Colonic mucosa (tissue), 4 donors: Measurements from ENCODE around the gene HOXC13. TPM values are rescaled to one million over a fixed set of nuclear protein-coding genes. Genes with fewer than 3 reads are reported as not detected.

Experiments
- DNase-seq: peaks from one replicate; pipeline ENCODE4 v3.0.0-alpha.2; 2020
- H3K27ac ChIP-seq: fragments of 200-600 bp; one replicate; pipeline ENCODE4 v1.8.0; 2021
- H3K27me3 ChIP-seq: fragments of 200-600 bp; one replicate; pipeline ENCODE4 v1.8.0; 2021
- H3K36me3 ChIP-seq: fragments of 200-600 bp; one replicate; pipeline ENCODE4 v1.8.0; 2021
- H3K4me1 ChIP-seq: fragments of 200-600 bp; one replicate; pipeline ENCODE4 v1.8.0; 2021; ENCODE audit warnings: mild to moderate bottlenecking
- H3K4me3 ChIP-seq: fragments of 200-600 bp; one replicate; pipeline ENCODE4 v1.8.0; 2021
- H3K9ac ChIP-seq, 2 donors: one replicate each; pipeline ENCODE4 v1.7.0; 2013; ENCODE audit warnings: control low read depth in 2 of 2, low read depth in 2 of 2, low read length in 2 of 2
- H3K9me3 ChIP-seq: fragments of 200-600 bp; one replicate; pipeline ENCODE4 v1.8.0; 2021
- intact Hi-C: fragments of 100-400 bp; cut with DNase I; formaldehyde crosslinking; loops from one replicate; pipeline ENCODE4 v1.14.1; 2022
- total RNA-seq, 2 donors: library from RNA; stranded (reverse); fragmentation: NEBNext Ultra II Directional in 1 of 2; extraction: Animal tissue kit (Norgen Biotek cat#: 25700) in 1 of 2; gene quantifications; one replicate each; pipeline ENCODE4 v1.2.1, GENCODE V29; 2021
- TF ChIP-seq, protein P1 (sequence below): fragments of 200-600 bp; IDR thresholded peaks from one replicate; pipeline ENCODE4 v1.8.0; 2022; ENCODE audit warnings: antibody characterized with exemption, mild to moderate bottlenecking
- donor health status: healthy.
- donor health status: DM: no; HTN: no; CAD: no.
- donor health status: DM: no; HTN: no; CAD: no.

Gene HOXC13
- total RNA-seq, 2 donors from 2014 or later: not detected

DNA sequence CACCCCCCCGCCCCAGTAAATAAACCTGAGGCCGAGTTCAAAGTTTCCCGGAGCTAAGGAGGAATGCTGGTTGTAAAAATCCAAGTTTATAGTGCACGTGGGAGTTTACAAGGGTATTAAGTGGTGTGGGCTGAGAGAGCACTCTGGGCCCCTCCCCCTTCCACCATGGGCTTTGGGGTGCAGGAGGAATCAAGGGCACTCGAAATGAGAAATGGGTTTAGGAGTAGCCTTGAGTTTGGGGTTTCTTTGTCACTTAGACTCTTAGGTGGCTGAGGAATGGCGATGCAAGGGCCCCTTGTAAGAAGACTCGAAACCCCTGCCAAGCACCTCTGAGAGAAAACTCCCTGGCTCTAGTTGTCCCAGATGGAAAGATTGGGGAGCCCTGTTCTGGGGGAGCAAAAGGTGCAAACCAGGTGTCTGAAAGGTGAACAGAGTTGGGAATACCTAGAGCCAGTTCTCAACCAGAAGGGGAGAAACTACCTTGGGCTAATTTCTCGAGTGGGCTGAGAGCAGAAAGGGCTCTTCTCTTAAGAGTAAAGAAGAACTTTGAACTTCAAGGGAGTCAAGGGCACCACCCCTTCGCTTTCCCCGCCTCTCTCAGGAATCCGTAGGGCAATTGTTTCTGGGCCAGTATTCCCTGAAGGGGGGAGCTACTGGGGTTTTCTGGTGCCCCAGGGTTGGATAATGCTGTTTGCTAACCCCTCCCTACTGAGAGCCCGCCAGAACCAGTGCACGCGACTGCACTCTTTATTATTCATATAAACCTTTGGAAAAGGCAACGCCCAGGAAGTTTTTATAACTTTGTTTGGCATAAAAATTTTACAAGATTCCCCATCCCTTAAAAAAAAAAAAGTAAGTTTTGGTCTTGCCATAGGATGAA is 40.1 kb downstream of the HOXC13 start:
- H3K4me1 ChIP-seq: no peaks in the 10 kb centered on the region
- peaks cover 90% of the 10 kb centered on the region for H3K27me3 ChIP-seq
- TF ChIP-seq, protein P1, sequence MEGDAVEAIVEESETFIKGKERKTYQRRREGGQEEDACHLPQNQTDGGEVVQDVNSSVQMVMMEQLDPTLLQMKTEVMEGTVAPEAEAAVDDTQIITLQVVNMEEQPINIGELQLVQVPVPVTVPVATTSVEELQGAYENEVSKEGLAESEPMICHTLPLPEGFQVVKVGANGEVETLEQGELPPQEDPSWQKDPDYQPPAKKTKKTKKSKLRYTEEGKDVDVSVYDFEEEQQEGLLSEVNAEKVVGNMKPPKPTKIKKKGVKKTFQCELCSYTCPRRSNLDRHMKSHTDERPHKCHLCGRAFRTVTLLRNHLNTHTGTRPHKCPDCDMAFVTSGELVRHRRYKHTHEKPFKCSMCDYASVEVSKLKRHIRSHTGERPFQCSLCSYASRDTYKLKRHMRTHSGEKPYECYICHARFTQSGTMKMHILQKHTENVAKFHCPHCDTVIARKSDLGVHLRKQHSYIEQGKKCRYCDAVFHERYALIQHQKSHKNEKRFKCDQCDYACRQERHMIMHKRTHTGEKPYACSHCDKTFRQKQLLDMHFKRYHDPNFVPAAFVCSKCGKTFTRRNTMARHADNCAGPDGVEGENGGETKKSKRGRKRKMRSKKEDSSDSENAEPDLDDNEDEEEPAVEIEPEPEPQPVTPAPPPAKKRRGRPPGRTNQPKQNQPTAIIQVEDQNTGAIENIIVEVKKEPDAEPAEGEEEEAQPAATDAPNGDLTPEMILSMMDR: no peak
- DNase-seq: peak; percentile 48
- no peak overlapping the region for H3K4me3 ChIP-seq
- intact Hi-C loops: no loop called here
- H3K9ac ChIP-seq: no peak overlapping the region
- H3K9me3 ChIP-seq: no peaks in the 10 kb centered on the region
- H3K27ac ChIP-seq: no peak overlapping the region
- H3K36me3 ChIP-seq: no peaks in the 10 kb centered on the region

DNA sequence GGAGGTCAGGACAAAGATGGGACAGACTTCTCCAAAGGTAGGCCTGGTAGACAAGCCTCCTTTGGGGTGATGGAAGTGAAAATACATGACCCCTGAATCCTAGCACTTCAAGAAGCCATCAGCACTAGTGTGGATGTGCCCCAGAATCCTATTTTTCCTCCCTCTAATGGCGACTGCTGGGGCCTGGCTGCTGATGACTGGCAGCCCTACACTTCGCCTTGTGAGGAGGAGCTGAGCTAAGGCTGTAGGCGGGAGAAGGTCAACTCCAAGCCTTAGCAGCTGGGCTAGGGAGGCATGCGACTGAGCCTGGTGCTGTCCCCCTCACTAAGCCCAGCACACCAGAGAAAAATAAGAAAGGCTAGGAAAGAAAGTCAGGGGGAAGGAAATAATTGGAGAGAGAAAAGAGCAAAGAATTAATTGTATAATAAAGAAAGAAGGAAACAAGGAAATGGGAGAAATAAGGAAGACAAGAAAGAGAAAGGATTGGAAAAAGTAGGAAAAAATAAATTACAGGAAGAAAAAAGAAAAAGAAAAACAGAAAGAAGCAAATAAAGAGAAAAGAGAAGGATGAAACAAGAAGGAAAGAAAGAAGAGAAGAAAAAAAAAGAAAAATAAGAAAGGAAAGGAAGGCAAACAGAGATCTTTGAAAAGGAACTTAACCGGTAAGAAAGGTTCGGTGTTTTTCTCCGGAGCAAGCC is 41.6 kb downstream of the HOXC13 start:
- peaks cover 89% of the 10 kb centered on the region for H3K27me3 ChIP-seq
- no peak overlapping the region for H3K4me3 ChIP-seq
- no peak overlapping the region for H3K27ac ChIP-seq
- no peak for DNase-seq
- TF ChIP-seq, protein P1: no peak
- no peaks in the 10 kb centered on the region for H3K9me3 ChIP-seq
- no peak overlapping the region for H3K9ac ChIP-seq
- intact Hi-C loops: no loop called here
- H3K36me3 ChIP-seq: no peaks in the 10 kb centered on the region
- H3K4me1 ChIP-seq: no peaks in the 10 kb centered on the region

DNA sequence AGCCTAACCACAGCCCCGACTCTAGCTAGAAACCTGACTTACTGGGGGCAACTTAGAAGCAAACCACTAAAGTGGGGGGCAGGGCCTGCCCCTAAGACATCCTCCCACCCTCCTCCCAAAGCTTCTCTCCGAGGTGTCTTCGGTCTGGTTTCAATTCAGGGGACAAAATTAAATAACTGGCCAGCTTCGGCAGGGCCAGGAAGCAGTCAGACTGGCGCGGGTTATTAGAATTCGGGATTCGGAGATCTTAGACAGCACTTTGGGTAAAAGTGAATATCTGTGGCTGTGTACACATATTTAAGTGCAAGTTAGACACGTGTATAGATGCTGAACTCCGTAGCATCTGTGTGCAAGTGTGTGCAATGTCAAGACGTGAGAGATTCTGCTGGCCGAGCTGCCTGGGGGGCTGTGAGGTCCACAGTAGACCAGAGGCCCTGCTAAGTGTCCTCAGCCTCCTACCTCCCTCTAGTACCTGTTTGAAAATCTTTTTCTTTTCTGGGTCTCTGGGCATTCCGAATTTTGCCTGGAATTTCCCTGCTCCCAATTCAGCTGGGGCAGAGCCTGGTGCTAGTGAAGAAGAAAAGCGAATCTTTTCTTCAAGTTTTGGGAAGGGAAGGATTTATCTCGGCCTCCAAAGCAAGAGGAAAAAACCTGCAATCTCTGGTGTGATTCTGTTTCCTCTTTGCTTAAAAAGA is 42.3 kb downstream of the HOXC13 start:
- Histone ChIP-seq H3K27me3 (peaks cover 89% of the 10 kb centered on the region), H3K4me3 (no peak overlapping the region), H3K36me3 (no peaks in the 10 kb centered on the region)

DNA sequence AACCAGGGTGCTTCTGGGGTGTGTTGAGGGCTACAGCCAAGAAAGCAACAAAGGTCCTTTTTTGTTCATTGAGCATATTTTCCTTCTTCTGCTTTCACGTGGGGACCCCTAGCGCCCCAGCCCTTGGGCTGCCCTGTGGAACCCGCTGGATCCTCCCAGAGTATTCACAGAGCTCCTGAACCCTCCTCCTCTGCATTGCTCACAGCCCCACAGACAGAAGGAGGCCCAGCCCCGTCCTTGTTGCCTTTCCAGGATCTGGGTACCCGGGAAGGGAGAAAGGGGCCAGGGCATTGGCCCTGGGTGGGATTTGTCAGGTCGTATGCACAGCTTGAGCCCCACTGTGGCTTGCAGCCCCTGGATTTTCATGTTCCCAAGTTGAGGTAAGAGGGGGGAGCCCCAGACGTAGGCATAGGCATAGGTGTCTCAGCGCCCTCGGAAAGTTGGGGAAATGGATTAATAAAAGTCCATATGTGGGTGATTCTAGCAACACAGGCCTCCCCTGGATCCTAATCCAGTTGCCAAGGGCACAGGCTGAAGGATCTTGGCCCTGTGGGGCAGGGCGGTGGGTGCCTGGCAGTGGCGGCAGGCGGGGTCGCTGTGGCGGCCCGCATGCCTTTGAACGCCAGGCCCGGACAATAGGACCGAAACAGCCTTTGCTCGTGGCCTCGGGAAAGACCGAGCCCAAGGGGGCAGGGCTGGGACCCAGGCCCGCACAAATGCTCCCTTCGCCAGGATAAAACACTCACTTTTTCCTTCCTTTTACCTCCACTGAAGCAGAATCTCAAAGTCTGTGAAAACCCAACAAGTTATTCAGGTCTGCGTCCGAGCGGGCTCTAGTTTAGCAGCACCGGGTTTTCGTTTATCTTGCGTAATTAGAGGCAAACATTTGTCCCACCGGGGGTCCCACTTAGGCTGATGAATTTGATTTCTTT is 43.3 kb downstream of the HOXC13 start:
- Histone ChIP-seq H3K4me1 (no peaks in the 10 kb centered on the region), H3K4me3 (no peak overlapping the region), H3K27me3 (peaks cover 89% of the 10 kb centered on the region), H3K9ac (no peak overlapping the region), H3K36me3 (no peaks in the 10 kb centered on the region), H3K27ac (no peak overlapping the region), H3K9me3 (no peaks in the 10 kb centered on the region)
- DNase-seq: no peak
- TF ChIP-seq, protein P1: no peak
- intact Hi-C loops: no loop called here

More for the DNA sequence above, 42.3 kb downstream of the HOXC13 start:
- Histone ChIP-seq H3K9me3 (no peaks in the 10 kb centered on the region), H3K27ac (no peak overlapping the region), H3K9ac (no peak overlapping the region), H3K4me1 (no peaks in the 10 kb centered on the region)
- intact Hi-C loops: no loop called here
- TF ChIP-seq, protein P1: no peak
- no peak for DNase-seq
